CD4-positive, alpha-beta T cell (primary cell): ENCODE measurements around the gene BRME1. TPM values are rescaled to one million over a fixed set of nuclear protein-coding genes. Genes with fewer than 3 reads are reported as not detected.

Experiments
- ATAC-seq: fragments of 200-7000 bp; cut with Tn5 transposase; one replicate; pipeline ENCODE4 v1.10.0; 2022; ENCODE audit warnings: mild to moderate bottlenecking; ENCODE audit not compliant: poor library complexity
- CTCF ChIA-PET: fragments of 350-600 bp; sonication (Branson Sonifier 250); formaldehyde crosslinking; loops from one replicate; lab custom pipeline; 2021; ENCODE audit warnings: antibody characterized with exemption, inconsistent platforms; lab: Charles Lee
- POLR2A ChIA-PET: fragments of 350-600 bp; sonication (Branson Sonifier 250); formaldehyde crosslinking; loops from one replicate; lab custom pipeline; 2021; ENCODE audit warnings: antibody characterized with exemption, inconsistent platforms; lab: Charles Lee
- DNase-seq, 14 experiments: peaks; one replicate each; pipeline ENCODE4 v3.0.0-alpha.2; 2013 to 2020; ENCODE audit warnings: mixed read lengths in 2 of 14
- H3K27ac ChIP-seq, 2 donors: one replicate each; pipeline versions ENCODE4 v1.5.1 to v1.7.0; 2013; ENCODE audit warnings: low read length in 2 of 2, low read depth in 1 of 2, mild to moderate bottlenecking in 1 of 2
- H3K27me3 ChIP-seq, 2 experiments: 1 replicate in 1 of 2; 2 replicates in 1 of 2; pipeline versions ENCODE4 v1.6.1 to v1.7.0; 2013; ENCODE audit warnings: low read length in 2 of 2, control low read depth in 1 of 2, mild to moderate bottlenecking in 1 of 2, moderate library complexity in 1 of 2; ENCODE audit not compliant: insufficient read depth in 2 of 2, control insufficient read depth in 1 of 2
- H3K36me3 ChIP-seq: one replicate; pipeline ENCODE4 v1.6.1; 2013; ENCODE audit warnings: low read length, control low read depth; ENCODE audit not compliant: insufficient read depth
- H3K4me1 ChIP-seq: one replicate; pipeline ENCODE4 v1.6.1; 2013; ENCODE audit warnings: low read length, control low read depth; ENCODE audit not compliant: insufficient read depth
- H3K4me3 ChIP-seq: one replicate; pipeline ENCODE4 v1.5.1; 2013; ENCODE audit warnings: mild to moderate bottlenecking, low read length, moderate library complexity
- H3K9me3 ChIP-seq, 2 experiments: 1 replicate in 1 of 2; 2 replicates in 1 of 2; pipeline versions ENCODE4 v1.6.1 to v1.7.0; 2013; ENCODE audit warnings: low read length in 2 of 2, mild to moderate bottlenecking in 2 of 2, control low read depth in 1 of 2, moderate library complexity in 1 of 2; ENCODE audit not compliant: control insufficient read depth in 1 of 2, insufficient read depth in 1 of 2
- H3K27ac Mint-ChIP-seq: one replicate; pipeline ENCODE4 v1.8.0; 2020; ENCODE audit warnings: mixed read lengths
- H3K27me3 Mint-ChIP-seq: one replicate; pipeline ENCODE4 v1.8.0; 2021; ENCODE audit warnings: mixed read lengths
- H3K36me3 Mint-ChIP-seq: one replicate; pipeline ENCODE4 v1.8.0; 2021; ENCODE audit warnings: low read depth, mixed read lengths
- H3K4me1 Mint-ChIP-seq: one replicate; pipeline ENCODE4 v1.8.0; 2021; ENCODE audit warnings: low read depth, mixed read lengths
- H3K4me3 Mint-ChIP-seq: one replicate; pipeline ENCODE4 v1.8.0; 2020; ENCODE audit warnings: mild to moderate bottlenecking, mixed read lengths
- H3K9me3 Mint-ChIP-seq: one replicate; pipeline ENCODE4 v1.8.0; 2020; ENCODE audit warnings: mixed read lengths
- intact Hi-C, 2 experiments: fragments of 100-400 bp; cut with DNase I in 1 of 2; cut with micrococcal nuclease in 1 of 2; formaldehyde crosslinking; loops; one replicate each; pipeline versions ENCODE4 v1.15.1 to v1.9.0; 2023 to 2025; cut with DNase I, micrococcal nuclease
- total RNA-seq, 174 experiments: library from RNA in 2 of 174; stranded (reverse) in 2 of 174; gene quantifications; one replicate each; pipeline ENCODE4 v1.2.3 and lab custom pipeline; 2021 to 2026
- TF ChIP-seq, protein P1 (sequence below): fragments of 200-600 bp; IDR thresholded peaks from one replicate; pipeline ENCODE4 v1.8.0; 2022; ENCODE audit warnings: antibody characterized with exemption, mild to moderate bottlenecking

The BRME1 gene
- total RNA-seq, 2 experiments from 2014 or later = 1.1 to 1.3 TPM

DNA sequence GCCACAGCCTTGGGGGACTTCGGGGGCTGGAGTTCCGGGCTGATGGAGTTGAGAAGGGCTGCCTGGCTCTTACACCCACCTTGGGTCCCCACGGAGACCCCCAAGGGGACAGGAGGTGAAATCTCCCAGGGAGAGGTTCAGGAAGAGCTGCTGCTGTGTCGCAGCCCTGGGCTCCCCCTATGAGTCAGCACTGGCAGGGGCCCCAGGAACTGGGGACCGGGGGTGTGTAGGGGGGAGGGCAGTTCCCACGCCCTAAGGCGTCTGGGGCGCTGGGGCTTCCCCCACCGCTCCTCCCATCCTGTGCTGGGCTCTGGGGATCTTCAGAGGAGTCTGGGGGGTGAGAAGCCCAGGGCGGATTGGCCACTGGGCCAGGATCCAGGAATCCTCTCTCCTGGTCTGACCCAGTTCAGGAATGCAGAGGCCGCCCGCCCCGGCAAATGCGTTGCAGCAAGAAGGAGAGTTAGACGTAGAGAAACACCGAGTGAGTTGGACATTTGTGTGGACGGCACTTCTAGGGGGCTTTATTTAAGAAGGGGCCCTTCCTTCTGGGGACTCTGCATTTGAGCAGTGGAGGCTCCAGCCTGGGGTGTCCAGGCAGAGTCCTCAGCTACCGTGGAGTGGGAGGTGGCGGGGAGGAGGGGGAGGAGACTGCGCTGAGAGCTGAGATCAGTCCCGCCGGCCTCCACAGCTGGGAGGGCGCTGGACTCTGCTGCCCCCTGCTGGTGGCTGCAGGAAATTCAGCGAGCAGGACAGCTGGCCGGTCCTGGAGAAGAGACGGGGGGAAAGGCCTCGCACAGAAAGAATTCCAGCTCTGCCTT lies 44.0 kb downstream of the BRME1 start:
- intact Hi-C loops = loop anchor here (1.0 to 5.0 kb wide), 8 partner anchors 12 to 585 kb away; no protein-coding TSS in a partner anchor
- DNase-seq (peak; percentile 81 to 96 (median 86)), ATAC-seq (peak; percentile 84)
- ChIA-PET POLR2A (interaction anchor here (0.6 to 7.2 kb wide), 13 partner anchors 10 to 219 kb away, joined by 3 to 85 read pairs (median 6); partner anchors contain the start of genes C19orf53, MRI1 and ZSWIM4), CTCF (interaction anchor here (0.9 to 2.9 kb wide), 22 partner anchors 11 to 584 kb away, joined by 3 to 78 read pairs (median 6); partner anchors contain the start of genes ASF1B, C19orf53, IL27RA and ZSWIM4)
- H3K27ac ChIP-seq = peak overlapping the region; percentile 84 to 94
- Mint-ChIP-seq H3K27ac (peak overlapping the region; percentile 86), H3K4me3 (peak overlapping the region; percentile 94), H3K36me3 (no peaks in the 10 kb centered on the region), H3K27me3 (peaks cover 30% of the 10 kb centered on the region), H3K9me3 (no peaks in the 10 kb centered on the region), H3K4me1 (peaks cover 41% of the 10 kb centered on the region)
- no peaks in the 10 kb centered on the region for H3K36me3 ChIP-seq
- H3K4me3 ChIP-seq = peak overlapping the region; percentile 73
- H3K27me3 ChIP-seq = peaks cover 22 to 25% of the 10 kb centered on the region in 2 experiments
- H3K4me1 ChIP-seq = peaks cover 42% of the 10 kb centered on the region
- TF ChIP-seq, protein P1, sequence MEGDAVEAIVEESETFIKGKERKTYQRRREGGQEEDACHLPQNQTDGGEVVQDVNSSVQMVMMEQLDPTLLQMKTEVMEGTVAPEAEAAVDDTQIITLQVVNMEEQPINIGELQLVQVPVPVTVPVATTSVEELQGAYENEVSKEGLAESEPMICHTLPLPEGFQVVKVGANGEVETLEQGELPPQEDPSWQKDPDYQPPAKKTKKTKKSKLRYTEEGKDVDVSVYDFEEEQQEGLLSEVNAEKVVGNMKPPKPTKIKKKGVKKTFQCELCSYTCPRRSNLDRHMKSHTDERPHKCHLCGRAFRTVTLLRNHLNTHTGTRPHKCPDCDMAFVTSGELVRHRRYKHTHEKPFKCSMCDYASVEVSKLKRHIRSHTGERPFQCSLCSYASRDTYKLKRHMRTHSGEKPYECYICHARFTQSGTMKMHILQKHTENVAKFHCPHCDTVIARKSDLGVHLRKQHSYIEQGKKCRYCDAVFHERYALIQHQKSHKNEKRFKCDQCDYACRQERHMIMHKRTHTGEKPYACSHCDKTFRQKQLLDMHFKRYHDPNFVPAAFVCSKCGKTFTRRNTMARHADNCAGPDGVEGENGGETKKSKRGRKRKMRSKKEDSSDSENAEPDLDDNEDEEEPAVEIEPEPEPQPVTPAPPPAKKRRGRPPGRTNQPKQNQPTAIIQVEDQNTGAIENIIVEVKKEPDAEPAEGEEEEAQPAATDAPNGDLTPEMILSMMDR = peak; percentile 99
- H3K9me3 ChIP-seq = no peaks in the 10 kb centered on the region

DNA sequence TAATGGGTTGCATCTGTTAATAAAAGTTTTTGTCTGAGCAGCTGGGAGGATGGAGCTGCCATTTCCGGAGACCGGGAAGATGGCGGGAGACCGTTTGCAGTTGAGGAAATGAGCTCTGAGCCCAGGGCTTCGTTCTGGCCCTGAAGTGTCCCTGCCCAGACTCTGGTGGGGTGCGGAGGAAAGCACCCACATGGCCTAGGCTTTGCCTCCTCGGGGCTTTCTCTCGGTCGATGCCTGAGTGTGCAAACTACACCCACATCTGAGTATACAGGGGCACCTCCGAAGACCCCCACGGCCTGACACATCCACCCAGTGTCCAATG lies 44.6 kb downstream of the BRME1 start:
- POLR2A ChIA-PET = interaction anchor here (2.0 to 7.2 kb wide), 6 partner anchors 14 to 97 kb away, joined by 7 to 85 read pairs (median 17); partner anchors contain the start of genes C19orf53 and MRI1
- H3K36me3 ChIP-seq = no peaks in the 10 kb centered on the region
- DNase-seq (peak in 4 of 14 experiments; percentile 29 to 77 (median 50)), ATAC-seq (peak; percentile 6)
- H3K27ac Mint-ChIP-seq = peak overlapping the region; percentile 86
- peaks cover 18 to 21% of the 10 kb centered on the region in 2 experiments for H3K27me3 ChIP-seq
- no peaks in the 10 kb centered on the region for H3K9me3 ChIP-seq
- peak overlapping the region; percentile 73 for H3K4me3 ChIP-seq
- H3K27ac ChIP-seq = peak overlapping the region; percentile 84 to 94
- peaks cover 40% of the 10 kb centered on the region for H3K4me1 ChIP-seq
- intact Hi-C loops = loop anchor here in 1 of 2 experiments (1.0 to 5.0 kb wide), 3 partner anchors 11 to 584 kb away; no protein-coding TSS in a partner anchor
- no peaks in the 10 kb centered on the region for H3K36me3 Mint-ChIP-seq
- H3K4me1 Mint-ChIP-seq = peaks cover 37% of the 10 kb centered on the region
- TF ChIP-seq, protein P1 = no peak
- peaks cover 24% of the 10 kb centered on the region for H3K27me3 Mint-ChIP-seq
- peak overlapping the region; percentile 94 for H3K4me3 Mint-ChIP-seq
- H3K9me3 Mint-ChIP-seq = no peaks in the 10 kb centered on the region
- CTCF ChIA-PET = interaction anchor here (1.3 to 2.9 kb wide), 8 partner anchors 10 to 87 kb away, joined by 4 to 78 read pairs (median 38); partner anchors contain the start of genes C19orf53 and ZSWIM4

DNA sequence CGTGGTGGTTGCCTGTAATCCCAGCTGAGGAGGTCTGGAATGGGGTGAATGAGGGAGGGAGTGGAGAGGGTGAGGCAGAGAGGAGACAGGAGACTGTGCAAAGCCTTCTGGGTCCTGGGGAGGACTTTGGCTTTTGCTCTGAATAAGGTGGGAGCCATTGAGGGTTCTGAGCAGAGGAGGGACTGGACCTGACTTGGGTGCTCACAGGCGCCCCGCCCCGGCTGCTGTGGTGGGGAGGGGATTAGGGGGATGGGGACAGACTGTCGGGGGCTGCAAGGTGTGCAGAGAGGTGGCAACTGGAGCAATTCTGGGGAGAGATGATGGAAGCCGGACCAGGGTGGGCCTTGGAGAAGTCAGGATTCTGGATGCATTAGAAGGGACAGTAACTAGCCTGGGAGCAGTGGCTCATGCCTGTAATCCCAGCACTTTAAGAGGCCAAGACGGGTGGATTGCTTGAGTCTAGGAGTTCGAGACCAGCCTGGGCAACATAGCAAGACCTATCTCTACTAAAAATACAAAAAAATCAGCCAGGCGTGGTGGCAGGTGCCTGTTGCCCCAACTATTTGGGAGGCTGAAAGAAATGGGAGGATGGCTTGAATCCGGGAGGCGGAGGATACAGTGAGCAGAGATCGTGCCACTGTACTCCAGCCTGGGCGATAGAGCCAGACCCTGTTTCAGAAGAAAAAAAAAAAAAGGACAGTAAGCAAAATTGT lies 45.1 kb downstream of the BRME1 start:
- Mint-ChIP-seq H3K27me3 (peaks cover 20% of the 10 kb centered on the region), H3K36me3 (no peaks in the 10 kb centered on the region), H3K4me1 (peaks cover 34% of the 10 kb centered on the region), H3K27ac (peak overlapping the region; percentile 86), H3K9me3 (no peaks in the 10 kb centered on the region), H3K4me3 (peak overlapping the region; percentile 94)
- CTCF ChIA-PET = interaction anchor here (2.1 to 2.9 kb wide), 6 partner anchors 10 to 87 kb away, joined by 18 to 78 read pairs (median 42); partner anchors contain the start of gene C19orf53
- TF ChIP-seq, protein P1 = no peak
- intact Hi-C loops = loop anchor here in 1 of 2 experiments (1.0 to 5.0 kb wide), 3 partner anchors 11 to 584 kb away; no protein-coding TSS in a partner anchor
- Histone ChIP-seq H3K9me3 (no peaks in the 10 kb centered on the region), H3K4me1 (peaks cover 35% of the 10 kb centered on the region), H3K4me3 (no peak overlapping the region), H3K27me3 (peaks cover 14 to 16% of the 10 kb centered on the region in 2 experiments), H3K36me3 (no peaks in the 10 kb centered on the region), H3K27ac (peak overlapping the region in 1 of 2 donors; percentile 94)
- ATAC-seq (no peak), DNase-seq (no peak)
- POLR2A ChIA-PET = interaction anchor here (2.0 to 7.2 kb wide), 5 partner anchors 14 to 96 kb away, joined by 7 to 85 read pairs (median 22); partner anchors contain the start of gene MRI1
